Neuronal stem cell (in vitro differentiated cells): ENCODE results near the gene DGKD.
"Not testable (repeated sequence)": the region's sequence is repeated elsewhere in the genome, so short reads cannot be mapped to it uniquely, and the experiment has no call there.

Experiments used
- DNase-seq: peaks from one replicate; pipeline ENCODE4 v3.0.0-alpha.2; 2013; ENCODE audit warnings: low spot score
- H2AFZ ChIP-seq: one replicate; pipeline ENCODE4 v1.6.1; 2013; ENCODE audit warnings: mild to moderate bottlenecking, low read length, inconsistent platforms
- H2AK5ac ChIP-seq: 2 replicates; pipeline ENCODE4 v1.6.1; 2013; ENCODE audit warnings: low read depth, mild to moderate bottlenecking, inconsistent platforms, low read length, moderate library complexity, mixed read lengths
- H2BK120ac ChIP-seq: 2 replicates; pipeline ENCODE4 v1.6.1; 2013; ENCODE audit warnings: low read depth, mild to moderate bottlenecking, inconsistent platforms, low read length, moderate library complexity, mixed read lengths
- H2BK12ac ChIP-seq: one replicate; pipeline ENCODE4 v1.6.1; 2013; ENCODE audit warnings: low read length, inconsistent platforms
- H2BK15ac ChIP-seq: 2 replicates; pipeline ENCODE4 v1.6.1; 2013; ENCODE audit warnings: mild to moderate bottlenecking, low read length, inconsistent platforms, mixed read lengths
- H2BK5ac ChIP-seq: one replicate; pipeline ENCODE4 v1.6.1; 2013; ENCODE audit warnings: inconsistent platforms, mild to moderate bottlenecking, low read length, moderate library complexity
- H3K14ac ChIP-seq: one replicate; pipeline ENCODE4 v1.6.1; 2013; ENCODE audit warnings: low read length, inconsistent platforms
- H3K18ac ChIP-seq: 2 replicates; pipeline ENCODE4 v1.6.1; 2013; ENCODE audit warnings: low read length, inconsistent platforms
- H3K23ac ChIP-seq: 2 replicates; pipeline ENCODE4 v1.6.1; 2013; ENCODE audit warnings: low read depth, mild to moderate bottlenecking, mixed read lengths, low read length, inconsistent platforms; ENCODE audit not compliant: poor library complexity
- H3K27ac ChIP-seq: replicated peaks from 3 replicates; pipeline ENCODE4 v1.5.1; 2013; ENCODE audit warnings: low read length, inconsistent platforms
- H3K27me3 ChIP-seq, 3 experiments: 2 replicates each; pipeline ENCODE4 v1.6.1; 2013; ENCODE audit warnings: low read length in 3 of 3, mild to moderate bottlenecking in 2 of 3, inconsistent platforms in 1 of 3, low read depth in 1 of 3, mixed read lengths in 1 of 3, moderate library complexity in 1 of 3; ENCODE audit not compliant: control insufficient read depth in 3 of 3, insufficient read depth in 3 of 3
- H3K36me3 ChIP-seq, 2 donors: replicated peaks in 1 of 2; 2 replicates each; pipeline ENCODE4 v1.6.1; 2013; ENCODE audit warnings: low read length in 2 of 2; ENCODE audit not compliant: control insufficient read depth in 2 of 2, insufficient read depth in 2 of 2
- H3K4ac ChIP-seq: 2 replicates; pipeline ENCODE4 v1.6.1; 2013; ENCODE audit warnings: inconsistent platforms, mild to moderate bottlenecking, low read length, moderate library complexity
- H3K4me1 ChIP-seq, 2 donors: 1 replicate in 1 of 2; 2 replicates in 1 of 2; pipeline ENCODE4 v1.6.1; 2013; ENCODE audit warnings: low read length in 2 of 2, low read depth in 1 of 2; ENCODE audit not compliant: control insufficient read depth in 2 of 2, insufficient read depth in 1 of 2
- H3K4me2 ChIP-seq: one replicate; pipeline ENCODE4 v1.6.1; 2013; ENCODE audit warnings: mild to moderate bottlenecking, low read length, inconsistent platforms; ENCODE audit not compliant: insufficient read depth, poor library complexity, severe bottlenecking
- H3K4me3 ChIP-seq, 2 donors: 2 replicates each; pipeline ENCODE4 v1.5.1; 2013; ENCODE audit warnings: low read length in 2 of 2, mild to moderate bottlenecking in 2 of 2, inconsistent platforms in 1 of 2, moderate library complexity in 1 of 2
- H3K79me1 ChIP-seq: one replicate; pipeline ENCODE4 v1.6.1; 2013; ENCODE audit warnings: low read depth, mild to moderate bottlenecking, inconsistent platforms, low read length, moderate library complexity
- H3K9ac ChIP-seq: one replicate; pipeline ENCODE4 v1.6.1; 2013; ENCODE audit warnings: mild to moderate bottlenecking, low read depth, low read length, inconsistent platforms; ENCODE audit not compliant: poor library complexity
- H3K9me3 ChIP-seq, 2 donors: replicated peaks in 1 of 2; 2 replicates each; pipeline versions ENCODE3 to v1.6.1; 2013; ENCODE audit warnings: low read length in 2 of 2, mild to moderate bottlenecking in 2 of 2, inconsistent platforms in 1 of 2, low read depth in 1 of 2, mixed read lengths in 1 of 2, moderate library complexity in 1 of 2; ENCODE audit not compliant: control insufficient read depth in 2 of 2, insufficient read depth in 1 of 2
- H4K8ac ChIP-seq: one replicate; pipeline ENCODE4 v1.6.1; 2013; ENCODE audit warnings: low read depth, mild to moderate bottlenecking, inconsistent platforms, low read length, moderate library complexity
- H4K91ac ChIP-seq: one replicate; pipeline ENCODE4 v1.6.1; 2013; ENCODE audit warnings: low read length, low read depth, mild to moderate bottlenecking, inconsistent platforms; ENCODE audit not compliant: poor library complexity
- WGBS, 2 donors: extraction: QIAGEN DNeasy Blood & Tissue Kit; methylation state at CpG; one replicate each; pipeline ENCODE4 v1.1.7; 2013; ENCODE audit warnings: missing lambda C conversion rate in 2 of 2, mixed read lengths in 1 of 2; ENCODE audit not compliant: insufficient read length in 2 of 2, insufficient replicate concordance in 1 of 2; ENCODE audit errors: extremely low coverage in 2 of 2; 5-methylcytosine and 5-hydroxymethylcytosine counted together

DGKD gene

GRCh38 chr2:233332125-233332524, 22.2 kb upstream of the DGKD start:
- DNase-seq: no peak
- Histone ChIP-seq H2BK120ac (no peak overlapping the region), H3K4ac (no peak overlapping the region), H3K4me2 (no peak overlapping the region), H3K27me3 (peaks cover 0 to 82% (median 57%) of the 10 kb centered on the region in 3 experiments), H2AFZ (no peak overlapping the region), H3K23ac (no peak overlapping the region), H3K79me1 (no peaks in the 10 kb centered on the region), H2BK15ac (no peak overlapping the region), H3K36me3 (no peaks in the 10 kb centered on the region), H2BK12ac (no peak overlapping the region), H4K91ac (no peak overlapping the region), H4K8ac (no peak overlapping the region), H3K4me3 (no peak overlapping the region), H3K9me3 (peaks cover 2 to 6% of the 10 kb centered on the region in 2 donors), H3K9ac (no peak overlapping the region), H2AK5ac (no peak overlapping the region), H3K14ac (no peak overlapping the region), H3K4me1 (peaks cover 7 to 12% of the 10 kb centered on the region in 2 donors), H3K18ac (no peak overlapping the region), H2BK5ac (no peak overlapping the region), H3K27ac (no peak overlapping the region)
- no CpG with 5 or more reads among the region's 4 CpGs for WGBS, 2 donors

GRCh38 chr2:233334915-233335314, 19.4 kb upstream of the DGKD start:
- peaks cover 0 to 84% (median 44%) of the 10 kb centered on the region in 3 experiments for H3K27me3 ChIP-seq
- peaks cover 0 to 6% of the 10 kb centered on the region in 2 donors for H3K9me3 ChIP-seq

DNA sequence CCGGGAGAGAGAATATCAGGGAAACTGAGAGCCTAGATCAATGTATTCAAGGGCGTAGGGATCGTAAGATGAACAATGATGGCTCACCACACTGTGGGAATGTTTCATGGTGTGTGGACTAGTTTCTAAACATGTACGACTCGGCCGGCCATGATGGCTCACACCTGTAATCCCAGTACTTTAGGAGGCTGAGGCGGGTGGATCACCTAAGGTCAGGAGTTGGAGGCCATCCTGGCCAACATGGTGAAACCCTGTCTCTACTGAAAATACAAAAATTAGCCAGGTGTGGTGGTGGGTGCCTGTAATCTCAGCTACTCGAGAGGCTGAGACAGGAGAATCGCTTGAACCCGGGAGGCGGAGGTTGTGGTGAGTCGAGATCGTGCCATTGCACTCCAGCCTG, 18.2 kb upstream of the DGKD start:
- H4K91ac ChIP-seq, H3K9me3 ChIP-seq, H3K36me3 ChIP-seq, H3K4me1 ChIP-seq, H2BK120ac ChIP-seq, H3K9ac ChIP-seq, H2AFZ ChIP-seq, H3K4me3 ChIP-seq, H4K8ac ChIP-seq, H3K4me2 ChIP-seq, H3K4ac ChIP-seq, H3K18ac ChIP-seq, H2AK5ac ChIP-seq, DNase-seq, H3K23ac ChIP-seq, H3K14ac ChIP-seq, H3K27ac ChIP-seq, H3K79me1 ChIP-seq, H2BK12ac ChIP-seq, H2BK5ac ChIP-seq, H2BK15ac ChIP-seq: not testable (repeated sequence)
- H3K27me3 ChIP-seq: peaks cover 0 to 89% (median 42%) of the 10 kb centered on the region in 3 experiments
- WGBS, 2 donors: no CpG with 5 or more reads among the region's 13 CpGs

More at GRCh38 chr2:233334915-233335314, 19.4 kb upstream of the DGKD start:
- Histone ChIP-seq H3K14ac (no peak overlapping the region), H3K23ac (peak overlapping the region; percentile 9), H3K18ac (peak overlapping the region; percentile 25), H3K27ac (no peak overlapping the region), H2AFZ (no peak overlapping the region), H3K79me1 (no peaks in the 10 kb centered on the region), H2BK15ac (no peak overlapping the region), H2AK5ac (no peak overlapping the region), H3K4me3 (no peak overlapping the region), H2BK120ac (no peak overlapping the region), H2BK5ac (no peak overlapping the region), H3K9ac (no peak overlapping the region), H2BK12ac (no peak overlapping the region), H3K4ac (no peak overlapping the region), H4K91ac (no peak overlapping the region), H4K8ac (no peak overlapping the region), H3K4me2 (no peak overlapping the region), H3K36me3 (no peaks in the 10 kb centered on the region), H3K4me1 (peaks cover 0 to under 1% of the 10 kb centered on the region in 2 donors)
- no CpG with 5 or more reads among the region's 11 CpGs for WGBS, 2 donors
- no peak for DNase-seq

GRCh38 chr2:233336541-233336940, 17.8 kb upstream of the DGKD start:
- Histone ChIP-seq H3K9me3 (peaks cover 0 to 11% of the 10 kb centered on the region in 2 donors), H3K27ac (no peak overlapping the region), H3K4me3 (no peak overlapping the region), H2BK120ac (no peak overlapping the region), H2BK12ac (no peak overlapping the region), H3K14ac (no peak overlapping the region), H3K23ac (no peak overlapping the region), H2BK5ac (no peak overlapping the region), H3K4me2 (no peak overlapping the region), H3K27me3 (peaks cover 0 to 89% (median 38%) of the 10 kb centered on the region in 3 experiments), H3K4ac (no peak overlapping the region), H2AK5ac (no peak overlapping the region), H3K79me1 (no peaks in the 10 kb centered on the region), H3K18ac (no peak overlapping the region), H4K8ac (no peak overlapping the region), H3K9ac (no peak overlapping the region), H3K4me1 (no peaks in the 10 kb centered on the region), H3K36me3 (no peaks in the 10 kb centered on the region), H2BK15ac (no peak overlapping the region), H4K91ac (no peak overlapping the region), H2AFZ (no peak overlapping the region)
- no CpG with 5 or more reads among the region's 5 CpGs for WGBS, 2 donors
- DNase-seq: no peak
